ENCODE measurements around the gene FRMD1. TPM values are rescaled to one million over a fixed set of nuclear protein-coding genes. Genes with fewer than 3 reads are reported as not detected.

Gene FRMD1
- total RNA-seq, 1 donor from 2014 or later, result not detected

- no peak for FAIRE-seq
- Histone ChIP-seq H3K9me3 (ENCODE audit: insufficient read depth, low read depth, low read length) (no peaks in the 10 kb centered on the region), H3K9ac (ENCODE audit: low read length) (no peak overlapping the region), H3K27me3 (ENCODE audit: insufficient read depth, low read length) (no peaks in the 10 kb centered on the region), H3K79me2 (ENCODE audit: insufficient read depth, low read length) (no peaks in the 10 kb centered on the region), H3K4me1 (ENCODE audit: insufficient read depth, low read length) (no peaks in the 10 kb centered on the region), H3K4me3 (ENCODE audit: insufficient read depth, low read depth, low read length) (no peak overlapping the region), H3K36me3 (ENCODE audit: insufficient read depth, low read length) (no peaks in the 10 kb centered on the region), H3K27ac (ENCODE audit: low read depth, low read length) (no peak overlapping the region), H3K4me2 (ENCODE audit: low read length) (no peak overlapping the region), H4K20me1 (ENCODE audit: insufficient read depth, low read length) (no peaks in the 10 kb centered on the region), H2AFZ (ENCODE audit: low read depth, low read length) (no peak overlapping the region)
- peak; percentile 27 for DNase-seq (ENCODE audit: low read depth)
- Mint-ChIP-seq H3K27me3 (ENCODE audit: low read depth, unreplicated experiment) (peaks cover 49% of the 10 kb centered on the region), H3K4me3 (ENCODE audit: unreplicated experiment) (no peak overlapping the region), H3K27ac (ENCODE audit: unreplicated experiment) (no peak overlapping the region), H3K4me1 (ENCODE audit: low read depth, unreplicated experiment) (no peaks in the 10 kb centered on the region), H3K9me3 (ENCODE audit: unreplicated experiment) (peaks cover 1% of the 10 kb centered on the region), H3K36me3 (ENCODE audit: low read depth, unreplicated experiment) (no peaks in the 10 kb centered on the region)
- TF ChIP-seq EZH2 (IDR thresholded peaks at IDR 0.05; ENCODE audit: insufficient read depth, low read length), result no peak
- TF ChIP-seq CTCF (IDR thresholded peaks at IDR 0.05; ENCODE audit: insufficient read depth, low read depth, low read length), result peak; percentile 30
Measured at GRCh38 chr6:168060521-168060931, 18.5 kb downstream of the FRMD1 start.

- Histone ChIP-seq H3K9me3 (ENCODE audit: insufficient read depth, low read depth, low read length) (no peaks in the 10 kb centered on the region), H3K4me3 (ENCODE audit: insufficient read depth, low read depth, low read length) (no peak overlapping the region), H3K9ac (ENCODE audit: low read length) (no peak overlapping the region), H3K4me1 (ENCODE audit: insufficient read depth, low read length) (no peaks in the 10 kb centered on the region), H4K20me1 (ENCODE audit: insufficient read depth, low read length) (no peaks in the 10 kb centered on the region), H3K79me2 (ENCODE audit: insufficient read depth, low read length) (no peaks in the 10 kb centered on the region), H3K36me3 (ENCODE audit: insufficient read depth, low read length) (no peaks in the 10 kb centered on the region), H3K4me2 (ENCODE audit: low read length) (no peak overlapping the region), H2AFZ (ENCODE audit: low read depth, low read length) (no peak overlapping the region), H3K27me3 (ENCODE audit: insufficient read depth, low read length) (no peaks in the 10 kb centered on the region), H3K27ac (ENCODE audit: low read depth, low read length) (no peak overlapping the region)
- Mint-ChIP-seq H3K4me3 (ENCODE audit: unreplicated experiment) (no peak overlapping the region), H3K4me1 (ENCODE audit: low read depth, unreplicated experiment) (no peaks in the 10 kb centered on the region), H3K27ac (ENCODE audit: unreplicated experiment) (no peak overlapping the region), H3K27me3 (ENCODE audit: low read depth, unreplicated experiment) (peaks cover 45% of the 10 kb centered on the region), H3K36me3 (ENCODE audit: low read depth, unreplicated experiment) (no peaks in the 10 kb centered on the region), H3K9me3 (ENCODE audit: unreplicated experiment) (peaks cover 1% of the 10 kb centered on the region)
- TF ChIP-seq CTCF (IDR thresholded peaks at IDR 0.05; ENCODE audit: insufficient read depth, low read depth, low read length) (no peak), EZH2 (IDR thresholded peaks at IDR 0.05; ENCODE audit: insufficient read depth, low read length) (no peak)
- DNase-seq (ENCODE audit: low read depth) (no peak), FAIRE-seq (no peak)
Measured at GRCh38 chr6:168058691-168059551, 20.1 kb downstream of the FRMD1 start.

- no peak overlapping the region for H3K4me3 Mint-ChIP-seq (ENCODE audit: unreplicated experiment)
Measured at GRCh38 chr6:168057836-168058235, 21.2 kb downstream of the FRMD1 start.

More at GRCh38 chr6:168057836-168058235, 21.2 kb downstream of the FRMD1 start:
- Histone ChIP-seq H3K4me3 (ENCODE audit: insufficient read depth, low read depth, low read length) (no peak overlapping the region), H3K9ac (ENCODE audit: low read length) (no peak overlapping the region), H3K4me1 (ENCODE audit: insufficient read depth, low read length) (no peaks in the 10 kb centered on the region), H3K27ac (ENCODE audit: low read depth, low read length) (no peak overlapping the region), H3K9me3 (ENCODE audit: insufficient read depth, low read depth, low read length) (no peaks in the 10 kb centered on the region), H3K79me2 (ENCODE audit: insufficient read depth, low read length) (no peaks in the 10 kb centered on the region), H3K36me3 (ENCODE audit: insufficient read depth, low read length) (no peaks in the 10 kb centered on the region), H3K27me3 (ENCODE audit: insufficient read depth, low read length) (no peaks in the 10 kb centered on the region), H4K20me1 (ENCODE audit: insufficient read depth, low read length) (no peaks in the 10 kb centered on the region), H3K4me2 (ENCODE audit: low read length) (no peak overlapping the region), H2AFZ (ENCODE audit: low read depth, low read length) (no peak overlapping the region)
- H3K27ac Mint-ChIP-seq (ENCODE audit: unreplicated experiment), result no peak overlapping the region
- TF ChIP-seq EZH2 (IDR thresholded peaks at IDR 0.05; ENCODE audit: insufficient read depth, low read length) (no peak), CTCF (IDR thresholded peaks at IDR 0.05; ENCODE audit: insufficient read depth, low read depth, low read length) (no peak)
- peaks cover 47% of the 10 kb centered on the region for H3K27me3 Mint-ChIP-seq (ENCODE audit: low read depth, unreplicated experiment)
- peaks cover 1% of the 10 kb centered on the region for H3K9me3 Mint-ChIP-seq (ENCODE audit: unreplicated experiment)
- no peaks in the 10 kb centered on the region for H3K4me1 Mint-ChIP-seq (ENCODE audit: low read depth, unreplicated experiment)
- DNase-seq (ENCODE audit: low read depth) (no peak), FAIRE-seq (no peak)
- H3K36me3 Mint-ChIP-seq (ENCODE audit: low read depth, unreplicated experiment), result no peaks in the 10 kb centered on the region

Measured in astrocyte (in vitro differentiated cells and primary cell).